A673 (cell line): ENCODE measurements around the gene IMMP2L.

ENCODE experiments used
- CTCF ChIP-seq: fragments of 300-800, 200-600 bp; sonication (generic); conservative IDR thresholded peaks from 2 replicates; pipeline ENCODE4 v1.5.1; 2017; ENCODE audit warnings: low read depth, mild to moderate bottlenecking, antibody characterized with exemption, low read length, moderate library complexity, mixed read lengths
- EZH2 ChIP-seq: fragments of 200-600 bp; sonication (generic); IDR thresholded peaks from 2 replicates; pipeline ENCODE4 v1.6.1; 2017; ENCODE audit warnings: borderline replicate concordance, low read depth, mild to moderate bottlenecking, mixed read lengths, antibody characterized with exemption, low read length; ENCODE audit not compliant: poor library complexity, severe bottlenecking

- TF ChIP-seq CTCF (no peak), EZH2 (no peak)
Measured at GRCh38 chr7:110801502-110801901, 760.8 kb downstream of the IMMP2L start.
